Sigmoid colon (tissue), 7 donors: ENCODE measurements around the gene ASAP3. TPM values are rescaled to one million over a fixed set of nuclear protein-coding genes. Genes with fewer than 3 reads are reported as not detected.
A peak's percentile ranks its signal among the peaks of the same experiment; 100 is the strongest.

Source experiments
- DNase-seq: peaks from one replicate; pipeline ENCODE4 v3.0.0-alpha.2; 2019
- H3K27ac ChIP-seq, 4 donors: fragments of 200-600 bp; sonication (generic); one replicate each; pipeline ENCODE4 v1.5.1; 2016 to 2019; ENCODE audit warnings: mild to moderate bottlenecking in 1 of 4
- H3K27me3 ChIP-seq, 3 donors: fragments of 200-600 bp; sonication (generic); one replicate each; pipeline ENCODE4 v1.5.1; 2019; ENCODE audit warnings: mild to moderate bottlenecking in 1 of 3
- H3K36me3 ChIP-seq, 4 donors: fragments of 200-600 bp; sonication (generic); one replicate each; pipeline ENCODE4 v1.5.1; 2016 to 2019
- H3K4me1 ChIP-seq, 4 donors: fragments of 200-600 bp; sonication (generic); one replicate each; pipeline ENCODE4 v1.5.1; 2017 to 2019
- H3K4me3 ChIP-seq, 4 donors: fragments of 200-600 bp; sonication (generic); one replicate each; pipeline ENCODE4 v1.5.1; 2017 to 2019; ENCODE audit warnings: mild to moderate bottlenecking in 2 of 4, moderate library complexity in 1 of 4
- H3K9me3 ChIP-seq, 4 donors: fragments of 200-600 bp in 3 of 4; sonication (generic) in 3 of 4; one replicate each; pipeline versions ENCODE4 v1.5.1 to v1.6.1; 2013 to 2019
- EP300 ChIP-seq, 4 donors: sonication (generic); formaldehyde crosslinking; IDR thresholded peaks; one replicate each; pipeline ENCODE4 v1.6.1; 2017; ENCODE audit warnings: antibody characterized with exemption in 4 of 4
- POLR2A ChIP-seq, 2 donors: fragments of 450-650 bp; IDR thresholded peaks; one replicate each; pipeline ENCODE4 v1.6.1; 2016; ENCODE audit warnings: antibody characterized with exemption in 2 of 2, mild to moderate bottlenecking in 2 of 2, moderate library complexity in 2 of 2
- POLR2AphosphoS5 ChIP-seq, 4 donors: sonication (generic); formaldehyde crosslinking; IDR thresholded peaks; one replicate each; pipeline ENCODE4 v1.6.1; 2017; ENCODE audit warnings: antibody characterized with exemption in 4 of 4
- WGBS, 2 donors: extraction: QIAGEN DNeasy Blood & Tissue Kit; methylation state at CpG; one replicate each; pipeline ENCODE4 v1.1.7; 2013; 5-methylcytosine and 5-hydroxymethylcytosine counted together
- intact Hi-C: fragments of 100-400 bp; cut with DNase I; formaldehyde crosslinking; loops from one replicate; pipeline ENCODE4 v1.15.1; 2023
- polyA plus RNA-seq, 3 donors: library from polyadenylated mRNA; stranded (reverse); fragments of 200-250 nt; gene quantifications; one replicate each; pipeline ENCODE4 v1.2.3, GENCODE V29; 2013
- total RNA-seq, 4 donors: library from RNA; depleted of rRNA; stranded (reverse); fragments of >200 nt; gene quantifications; one replicate each; pipeline ENCODE4 v1.1.0, GENCODE V29; 2016
- TF ChIP-seq, protein P1 (sequence below), 4 experiments: fragments of 450-650 bp in 3 of 4; fragments of 200-600 bp in 1 of 4; IDR thresholded peaks; one replicate each; pipeline ENCODE4 v1.5.1; 2016 to 2019; ENCODE audit warnings: antibody characterized with exemption in 4 of 4, mild to moderate bottlenecking in 3 of 4, moderate library complexity in 2 of 4
- donor health status: healthy with polysubstance abuse.
- donor health status: Bipolar disorder and iron deficiency.
- donor health status: healthy.

ASAP3 gene
- total and polyA plus RNA-seq, 7 donors = 20.6 to 51.0 (median 22.5) TPM

DNA sequence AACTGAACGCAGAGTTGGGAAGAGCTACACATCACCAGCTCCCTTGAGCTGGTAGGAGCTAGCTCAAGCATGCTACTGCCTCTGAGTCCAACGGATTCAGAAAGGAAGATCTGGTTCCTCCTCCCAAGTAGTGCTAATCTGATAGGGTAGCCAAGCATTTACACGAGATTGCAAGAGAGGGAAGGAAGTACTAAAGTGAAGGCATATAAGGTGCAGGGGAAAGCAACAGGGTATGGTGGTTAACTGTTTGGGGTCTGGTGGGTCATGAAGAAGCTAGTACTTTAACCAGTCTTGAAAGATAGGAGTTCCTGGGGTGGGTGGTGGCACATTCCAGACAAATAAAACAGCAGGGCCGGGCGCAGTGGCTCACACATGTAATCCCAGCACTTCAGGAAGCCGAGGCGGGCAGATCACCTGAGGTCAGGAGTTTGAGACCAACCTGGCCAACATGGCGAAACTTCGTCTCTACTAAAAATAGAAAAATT, 94.1 kb downstream of the ASAP3 start:
- intact Hi-C loops = no loop called here
- Histone ChIP-seq H3K4me1 (peaks cover 0 to 22% (median 18%) of the 10 kb centered on the region in 4 donors), H3K4me3 (no peak overlapping the region), H3K9me3 (no peaks in the 10 kb centered on the region), H3K27ac (no peak overlapping the region), H3K36me3 (peaks cover 0 to 12% (median 2%) of the 10 kb centered on the region in 4 donors), H3K27me3 (no peaks in the 10 kb centered on the region)
- DNase-seq = no peak
- 71 to 81% methylated on average over 9 of the region's 9 CpGs for WGBS, 2 donors
- TF ChIP-seq, protein P1, sequence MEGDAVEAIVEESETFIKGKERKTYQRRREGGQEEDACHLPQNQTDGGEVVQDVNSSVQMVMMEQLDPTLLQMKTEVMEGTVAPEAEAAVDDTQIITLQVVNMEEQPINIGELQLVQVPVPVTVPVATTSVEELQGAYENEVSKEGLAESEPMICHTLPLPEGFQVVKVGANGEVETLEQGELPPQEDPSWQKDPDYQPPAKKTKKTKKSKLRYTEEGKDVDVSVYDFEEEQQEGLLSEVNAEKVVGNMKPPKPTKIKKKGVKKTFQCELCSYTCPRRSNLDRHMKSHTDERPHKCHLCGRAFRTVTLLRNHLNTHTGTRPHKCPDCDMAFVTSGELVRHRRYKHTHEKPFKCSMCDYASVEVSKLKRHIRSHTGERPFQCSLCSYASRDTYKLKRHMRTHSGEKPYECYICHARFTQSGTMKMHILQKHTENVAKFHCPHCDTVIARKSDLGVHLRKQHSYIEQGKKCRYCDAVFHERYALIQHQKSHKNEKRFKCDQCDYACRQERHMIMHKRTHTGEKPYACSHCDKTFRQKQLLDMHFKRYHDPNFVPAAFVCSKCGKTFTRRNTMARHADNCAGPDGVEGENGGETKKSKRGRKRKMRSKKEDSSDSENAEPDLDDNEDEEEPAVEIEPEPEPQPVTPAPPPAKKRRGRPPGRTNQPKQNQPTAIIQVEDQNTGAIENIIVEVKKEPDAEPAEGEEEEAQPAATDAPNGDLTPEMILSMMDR (IDR thresholded peaks at IDR 0.05) = no peak
- no peak for TF ChIP-seq POLR2AphosphoS5 (IDR thresholded peaks at IDR 0.05)
- TF ChIP-seq POLR2A (IDR thresholded peaks at IDR 0.05) = no peak
- TF ChIP-seq EP300 (IDR thresholded peaks at IDR 0.05) = no peak

DNA sequence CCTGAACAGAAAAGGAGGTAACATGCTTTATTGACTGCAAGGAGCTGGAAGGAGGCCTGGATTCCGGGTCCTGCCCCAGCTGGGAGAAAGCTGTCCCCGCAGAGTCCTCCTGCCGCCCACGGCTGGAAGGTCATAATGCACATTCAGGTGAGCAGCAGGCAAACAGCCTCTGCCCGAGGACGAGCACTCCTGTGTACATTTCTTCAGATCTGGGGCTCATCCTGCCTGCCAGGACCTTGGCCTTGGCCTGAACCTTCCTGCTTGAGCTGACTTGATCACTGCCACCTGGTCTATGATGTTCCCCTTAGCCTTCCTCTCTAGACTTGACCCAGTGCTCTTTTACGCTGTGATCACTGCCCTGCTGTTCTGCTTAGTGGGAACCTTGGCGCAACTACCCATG, 96.5 kb downstream of the ASAP3 start:
- H3K36me3 ChIP-seq = peaks cover 0 to 24% (median 2%) of the 10 kb centered on the region in 4 donors
- intact Hi-C loops = no loop called here
- H3K27me3 ChIP-seq = no peaks in the 10 kb centered on the region
- no peak overlapping the region for H3K4me3 ChIP-seq
- TF ChIP-seq EP300 (IDR thresholded peaks at IDR 0.05) (no peak), POLR2AphosphoS5 (IDR thresholded peaks at IDR 0.05) (no peak), POLR2A (IDR thresholded peaks at IDR 0.05) (no peak)
- TF ChIP-seq, protein P1 (IDR thresholded peaks at IDR 0.05) = no peak
- no peaks in the 10 kb centered on the region for H3K9me3 ChIP-seq
- 87 to 92% methylated on average over 8 of the region's 8 CpGs for WGBS, 2 donors
- DNase-seq = no peak
- no peak overlapping the region for H3K27ac ChIP-seq
- peaks cover 0 to 11% (median 5%) of the 10 kb centered on the region in 4 donors for H3K4me1 ChIP-seq

DNA sequence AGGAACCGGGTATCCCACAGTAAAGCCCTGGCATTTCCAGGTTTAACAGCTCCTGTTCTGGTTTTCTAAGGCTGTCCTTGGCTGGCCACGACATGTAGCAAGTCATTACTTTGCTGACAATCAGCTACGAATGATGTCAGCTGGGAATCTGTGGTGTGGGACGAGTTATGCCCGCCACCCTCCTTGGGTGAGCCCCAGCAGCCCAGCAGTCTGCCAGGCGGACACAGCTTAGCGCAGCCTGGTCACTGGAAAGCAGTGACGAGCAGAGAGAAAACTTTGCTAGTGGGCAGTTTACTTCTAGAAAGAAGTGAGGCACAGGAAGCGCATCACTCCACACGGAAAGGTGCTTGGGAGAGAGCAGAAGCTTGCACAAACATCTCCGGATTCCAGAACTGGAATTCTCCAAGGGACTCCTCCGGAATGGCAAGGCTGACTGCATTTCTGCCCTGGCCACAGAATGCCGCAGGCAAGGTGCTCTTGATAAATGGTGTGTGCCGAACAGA, 98.8 kb downstream of the ASAP3 start:
- intact Hi-C loops = no loop called here
- peak; percentile 18 for DNase-seq
- Histone ChIP-seq H3K9me3 (no peaks in the 10 kb centered on the region), H3K4me1 (peaks cover 0 to 11% (median 5%) of the 10 kb centered on the region in 4 donors), H3K27me3 (no peaks in the 10 kb centered on the region), H3K27ac (peak overlapping the region in 2 of 4 donors; percentile 13 to 28), H3K36me3 (peaks cover 0 to 37% (median 2%) of the 10 kb centered on the region in 4 donors), H3K4me3 (no peak overlapping the region)
- TF ChIP-seq, protein P1 (IDR thresholded peaks at IDR 0.05) = no peak
- no peak for TF ChIP-seq POLR2AphosphoS5 (IDR thresholded peaks at IDR 0.05)
- no peak for TF ChIP-seq POLR2A (IDR thresholded peaks at IDR 0.05)
- no peak for TF ChIP-seq EP300 (IDR thresholded peaks at IDR 0.05)
- 89 to 94% methylated on average over 14 of the region's 14 CpGs for WGBS, 2 donors

DNA sequence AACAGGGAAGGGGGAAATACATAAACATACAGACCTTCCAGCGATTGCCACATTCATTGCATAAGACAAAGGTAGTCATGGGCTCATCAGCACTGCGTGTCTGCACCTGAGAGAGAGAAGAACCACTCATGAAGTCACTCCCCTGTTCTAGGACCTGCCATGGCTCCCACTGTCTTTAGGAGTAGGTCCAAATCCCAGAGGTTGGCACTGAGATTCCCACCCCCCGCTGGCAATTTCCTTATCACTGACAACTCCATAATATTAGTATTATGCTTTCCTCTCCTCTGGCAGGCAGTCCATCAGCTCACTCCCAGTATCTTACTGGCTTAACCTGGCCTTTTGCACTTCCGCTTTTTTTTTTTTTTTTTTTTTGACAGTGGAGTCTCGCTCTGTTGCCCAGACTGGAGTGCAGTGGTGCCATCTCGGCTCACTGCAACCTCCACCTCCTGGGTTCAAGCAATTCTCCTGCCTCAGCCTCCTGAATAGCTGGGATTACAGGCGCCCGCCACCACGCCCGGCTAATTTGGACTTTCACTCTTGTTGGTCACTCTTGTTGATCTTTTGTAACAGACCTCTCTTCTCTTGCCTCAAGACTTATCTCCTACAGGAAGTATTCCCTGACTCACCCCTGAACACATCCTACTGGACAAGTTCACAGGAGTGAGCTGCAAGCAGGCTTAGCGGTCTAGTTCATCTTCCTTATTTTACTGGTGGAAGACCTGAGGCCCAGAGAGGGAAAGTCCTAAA, 99.5 kb downstream of the ASAP3 start:
- peaks cover 0 to 11% (median 5%) of the 10 kb centered on the region in 4 donors for H3K4me1 ChIP-seq
- H3K27me3 ChIP-seq = no peaks in the 10 kb centered on the region
- peak; percentile 4 for DNase-seq
- peaks cover 0 to 37% (median 2%) of the 10 kb centered on the region in 4 donors for H3K36me3 ChIP-seq
- 73 to 81% methylated on average over 11 of the region's 11 CpGs for WGBS, 2 donors
- peak overlapping the region in 3 of 4 donors; percentile 28 to 57 (median 35) for H3K27ac ChIP-seq
- intact Hi-C loops = no loop called here
- TF ChIP-seq EP300 (IDR thresholded peaks at IDR 0.05) (no peak), POLR2A (IDR thresholded peaks at IDR 0.05) (no peak), POLR2AphosphoS5 (IDR thresholded peaks at IDR 0.05) (no peak)
- TF ChIP-seq, protein P1 (IDR thresholded peaks at IDR 0.05) = no peak
- H3K9me3 ChIP-seq = no peaks in the 10 kb centered on the region
- H3K4me3 ChIP-seq = no peak overlapping the region
